Glomerular endothelial cell (primary cell): ENCODE data around the gene ARHGAP42. TPM values are rescaled to one million over a fixed set of nuclear protein-coding genes. Genes with fewer than 3 reads are reported as not detected.

Experiments used
- DNase-seq: peaks from one replicate; pipeline ENCODE4 v3.0.0-alpha.2; 2011; ENCODE audit warnings: low read depth, low spot score; ENCODE audit errors: extremely low read depth
- total RNA-seq: library from RNA; depleted of rRNA; stranded (reverse); fragments of >200 nt; gene quantifications from 2 replicates; pipeline ENCODE4 v1.2.3, GENCODE V29; 2015

Gene ARHGAP42
- total RNA-seq, 1 donor from 2014 or later: 11.9 TPM

DNA sequence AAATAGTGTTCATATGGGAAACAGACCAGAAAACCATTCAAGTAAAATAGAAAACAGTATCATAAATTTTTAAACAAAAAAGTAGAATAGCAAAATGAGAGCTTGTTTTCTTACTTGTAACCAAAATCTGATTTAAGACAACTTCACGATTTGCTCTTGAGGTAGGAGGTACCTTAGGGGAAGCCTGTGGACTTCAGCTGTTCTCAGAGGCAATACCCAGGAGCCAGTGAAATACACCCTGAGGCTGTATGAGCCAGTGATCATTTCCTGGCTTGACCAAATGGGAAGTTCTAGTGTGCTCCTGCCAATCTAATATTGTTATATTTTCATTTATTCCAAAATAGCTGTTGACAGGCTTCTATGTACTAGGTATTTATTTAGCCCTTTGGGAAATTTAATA, 104.8 kb downstream of the ARHGAP42 start:
- DNase-seq: no peak

DNA sequence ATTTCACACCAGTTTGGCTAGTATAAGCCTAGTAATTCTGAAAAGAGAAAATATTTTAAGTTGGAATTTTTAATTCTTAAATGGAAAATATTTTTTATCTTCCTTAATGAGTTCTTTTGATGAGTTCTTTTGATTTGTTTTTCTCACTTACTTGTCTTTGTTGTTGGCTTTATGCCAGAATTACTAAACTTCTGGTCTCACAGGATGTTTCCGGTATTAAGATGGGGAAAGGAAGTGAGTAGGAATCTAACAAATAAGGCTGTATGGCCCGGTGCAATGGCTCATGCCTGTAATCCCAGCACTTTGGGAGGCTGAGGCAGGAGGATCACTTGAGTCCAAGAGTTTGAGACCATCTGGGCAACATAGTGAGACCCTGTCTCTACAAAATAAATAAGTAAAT, 106.4 kb downstream of the ARHGAP42 start:
- no peak for DNase-seq

DNA sequence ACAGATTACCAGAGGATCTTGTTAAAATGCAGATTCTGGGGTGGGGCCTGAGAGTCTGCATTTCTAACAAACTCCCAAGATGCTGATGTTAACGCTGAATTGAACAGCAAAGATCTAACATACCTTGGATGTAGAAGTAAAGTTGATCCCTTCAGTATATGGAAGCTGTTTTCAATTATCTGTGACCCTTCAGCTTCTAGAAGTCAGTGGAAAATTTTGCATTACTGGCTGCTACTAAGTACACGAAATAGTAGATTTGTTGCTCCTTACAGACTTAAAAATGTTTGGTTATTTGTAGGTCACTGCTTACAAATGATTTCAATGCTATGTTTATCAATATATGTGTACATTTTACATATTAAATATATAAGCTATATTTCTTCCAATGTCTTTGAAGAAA, 107.4 kb downstream of the ARHGAP42 start:
- no peak for DNase-seq

DNA sequence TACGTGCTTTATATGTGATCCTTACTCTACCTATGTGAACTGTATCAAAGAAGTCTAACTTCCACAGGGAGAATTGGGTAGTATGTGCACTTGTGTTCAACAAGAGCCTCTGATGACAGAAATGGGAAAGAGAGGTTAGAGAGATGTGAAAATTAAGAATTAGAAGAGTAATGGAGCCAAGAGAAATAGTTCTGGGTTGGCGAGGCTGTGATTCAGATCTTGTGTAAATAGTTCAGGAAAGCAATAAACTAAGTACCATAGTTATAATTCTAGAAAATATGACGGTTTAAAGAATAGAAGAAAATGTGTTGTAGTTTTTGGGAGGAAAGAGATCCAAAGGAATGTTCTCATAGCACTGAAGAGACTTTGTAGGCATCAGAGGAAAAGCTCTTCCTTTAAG, 112.4 kb downstream of the ARHGAP42 start:
- DNase-seq: no peak

DNA sequence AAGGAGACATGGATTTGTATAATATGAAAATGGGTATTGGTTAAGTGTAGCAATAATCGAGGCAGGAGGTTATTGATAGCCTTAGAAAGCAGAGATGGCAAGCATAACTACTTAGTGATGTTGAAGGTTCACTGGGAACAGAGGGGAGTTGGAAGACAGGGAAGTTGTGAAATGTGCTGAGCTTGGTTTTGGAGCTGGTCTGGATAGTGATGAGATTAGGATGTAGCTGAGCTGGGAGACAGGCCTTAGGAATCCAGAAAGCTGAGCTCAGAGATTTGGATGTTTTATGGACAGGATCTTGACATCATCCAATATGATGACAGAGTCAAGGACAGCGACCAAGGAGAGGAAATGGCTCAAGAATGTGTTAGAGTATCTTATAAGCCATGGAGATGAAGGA, 113.1 kb downstream of the ARHGAP42 start:
- no peak for DNase-seq

DNA sequence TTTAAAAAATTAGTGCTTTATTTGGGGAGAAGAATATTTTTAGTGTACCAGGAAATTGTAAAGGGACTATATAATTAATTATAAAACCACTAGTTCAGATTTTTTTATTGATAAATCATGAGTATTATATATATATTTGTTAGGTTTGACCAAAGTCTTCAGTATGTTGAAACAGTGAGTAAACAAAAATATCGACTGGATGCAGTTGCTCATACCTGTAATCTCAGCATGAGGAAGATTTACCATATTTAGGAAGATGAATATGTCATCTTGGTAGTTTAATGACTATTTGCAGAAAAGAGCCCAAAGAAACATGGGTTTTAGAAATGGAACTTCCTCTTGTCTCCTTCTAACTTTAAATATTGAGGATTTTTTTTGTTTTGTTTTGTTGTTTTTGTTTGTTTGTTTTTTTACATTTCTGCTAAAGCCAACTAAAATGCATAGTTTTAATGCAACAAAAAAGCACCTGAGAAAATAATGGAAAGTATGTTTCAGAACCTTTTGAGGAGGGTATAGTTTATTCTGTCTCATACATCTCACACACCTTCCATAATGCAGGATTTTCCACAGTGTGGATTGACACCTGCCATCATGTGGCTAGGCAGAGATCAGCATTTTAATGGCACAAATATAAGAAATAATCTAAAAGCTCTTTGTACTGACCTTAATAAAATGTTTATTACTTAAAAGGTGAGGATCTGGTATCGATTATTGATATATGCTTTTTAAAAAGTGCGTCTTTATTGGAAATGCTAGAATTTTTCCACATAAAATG, 114.3 kb downstream of the ARHGAP42 start:
- no peak for DNase-seq

DNA sequence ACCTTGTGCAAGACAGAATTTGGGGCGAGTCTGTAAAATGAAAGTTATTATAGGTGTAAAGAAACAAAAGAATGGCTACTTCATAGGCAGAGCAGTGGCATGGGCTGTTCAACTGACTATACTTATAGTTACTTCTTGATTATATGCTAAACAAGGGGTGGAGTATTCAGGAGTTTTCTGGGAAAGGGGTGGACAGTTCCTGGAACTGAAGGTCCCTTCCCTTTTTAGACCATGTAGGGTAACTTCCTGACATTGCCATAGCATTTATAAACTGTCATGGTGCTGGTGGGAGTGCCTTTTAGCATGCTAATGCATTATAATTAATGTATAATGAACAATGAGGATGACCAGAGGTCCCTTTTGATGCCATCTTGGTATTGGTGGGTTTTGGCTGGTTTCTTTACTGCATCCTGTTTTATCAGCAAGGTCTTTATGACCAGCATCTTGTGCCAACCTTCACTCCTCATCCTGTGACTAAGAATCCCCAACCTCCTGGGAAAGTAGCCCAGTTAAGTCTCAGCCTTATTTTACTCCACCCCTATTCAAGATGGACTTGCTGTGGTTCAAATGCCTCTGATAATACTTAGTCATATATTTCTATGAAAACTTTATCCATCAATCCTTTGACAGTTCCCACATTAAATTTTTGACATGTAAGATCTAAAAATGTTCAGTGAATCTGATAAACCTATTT, 118.6 kb downstream of the ARHGAP42 start:
- DNase-seq: no peak

DNA sequence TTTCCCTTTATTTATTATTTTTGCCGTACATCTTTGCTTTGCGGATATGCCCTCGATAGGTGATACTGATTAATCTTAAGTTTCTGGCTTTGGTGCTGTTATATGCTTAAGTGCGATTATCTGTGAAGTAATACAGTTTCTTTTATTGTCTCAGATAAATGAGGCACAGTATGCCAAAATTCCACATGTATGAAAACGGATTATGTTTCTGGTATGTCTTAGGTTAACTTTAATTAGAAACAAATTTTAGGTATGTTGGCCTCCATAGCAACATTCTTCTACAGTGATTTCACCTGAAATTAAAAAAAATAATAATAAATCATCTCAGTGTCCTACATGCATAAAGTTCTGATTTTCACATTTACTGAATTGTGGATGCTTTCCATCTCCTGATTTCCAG, 119.2 kb downstream of the ARHGAP42 start:
- no peak for DNase-seq

DNA sequence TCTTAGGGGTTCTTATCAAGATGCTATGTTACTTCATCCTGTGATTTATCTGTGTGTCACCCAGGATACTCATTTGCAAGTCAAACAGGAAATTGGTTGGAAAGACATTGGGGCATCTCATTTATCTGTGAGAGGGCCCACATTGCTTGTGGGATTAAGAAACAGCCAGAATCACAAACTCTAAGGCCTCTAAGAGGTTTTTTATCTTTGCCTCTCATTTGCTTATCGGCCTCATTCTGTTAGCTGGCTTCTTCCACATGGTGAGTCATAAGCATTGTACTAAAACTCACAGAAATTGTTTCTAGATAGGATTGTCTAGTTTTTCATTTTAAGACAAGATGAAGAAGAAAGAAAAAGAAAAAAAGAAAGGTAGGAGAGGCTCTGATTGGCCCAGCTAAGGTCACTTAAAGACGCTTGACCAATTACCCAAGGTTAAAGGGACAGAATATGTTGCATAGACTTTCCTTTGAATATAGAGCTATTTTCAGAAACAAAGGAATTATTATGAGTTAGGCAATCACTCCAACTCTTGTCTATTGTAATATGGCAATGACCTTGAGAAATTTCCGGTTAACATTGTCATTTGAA, 121.9 kb downstream of the ARHGAP42 start:
- DNase-seq: no peak

DNA sequence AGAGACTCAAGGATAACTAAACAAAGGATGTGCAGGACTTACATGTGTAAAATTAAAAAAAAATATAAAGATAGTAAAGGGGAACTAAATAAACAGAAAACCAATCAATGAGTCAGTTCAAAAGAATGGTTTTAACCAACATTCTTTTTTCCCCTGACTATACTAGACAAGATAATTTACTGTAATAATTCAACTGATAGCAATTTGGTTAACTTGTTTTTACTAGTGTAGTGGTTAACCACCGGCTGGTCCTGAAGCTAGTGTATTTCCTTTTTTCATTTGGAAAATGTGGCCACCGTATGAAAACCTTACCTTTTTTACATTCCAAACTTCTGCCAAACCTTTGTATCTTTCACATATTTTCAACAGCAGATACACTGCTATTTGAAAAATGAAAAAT, 123.1 kb downstream of the ARHGAP42 start:
- DNase-seq: no peak

DNA sequence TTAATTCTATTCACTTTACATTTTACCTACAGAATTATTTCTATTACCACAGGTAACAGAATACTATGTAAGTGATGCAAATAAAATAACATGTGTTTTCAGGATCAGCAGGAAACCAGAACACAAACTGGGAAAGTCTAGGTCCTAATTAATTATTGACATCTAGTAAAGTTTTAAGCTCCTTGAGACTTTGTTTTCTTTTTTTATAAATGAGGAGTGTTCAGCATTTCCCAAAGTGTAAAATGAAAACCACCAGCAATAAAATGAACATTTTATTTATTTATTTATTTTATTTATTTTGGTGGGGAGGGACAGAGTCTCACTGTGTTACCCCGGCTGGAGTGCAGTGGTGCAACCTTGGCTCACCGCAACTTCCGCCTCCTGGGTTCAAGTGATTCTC, 123.6 kb downstream of the ARHGAP42 start:
- DNase-seq: no peak

DNA sequence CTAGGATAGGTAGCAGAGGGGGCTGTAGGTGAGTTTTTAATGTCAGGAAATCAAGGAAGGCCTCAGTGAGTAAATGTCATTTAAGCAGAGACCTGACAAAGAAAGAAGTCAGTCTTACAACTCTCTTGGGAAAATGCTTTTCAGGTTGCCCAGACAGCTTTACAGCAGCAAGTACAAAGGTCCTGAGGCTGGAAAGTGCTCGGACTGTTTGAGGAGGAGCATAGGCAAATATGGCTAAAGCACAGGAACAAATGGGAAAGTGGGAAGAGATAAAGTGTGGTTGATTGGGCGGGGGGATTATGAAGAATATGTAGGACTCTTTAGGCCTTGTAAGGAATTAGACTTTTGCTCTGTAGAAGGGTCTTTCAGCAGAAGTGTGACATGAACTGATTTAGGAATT, 125.4 kb downstream of the ARHGAP42 start:
- DNase-seq: no peak

DNA sequence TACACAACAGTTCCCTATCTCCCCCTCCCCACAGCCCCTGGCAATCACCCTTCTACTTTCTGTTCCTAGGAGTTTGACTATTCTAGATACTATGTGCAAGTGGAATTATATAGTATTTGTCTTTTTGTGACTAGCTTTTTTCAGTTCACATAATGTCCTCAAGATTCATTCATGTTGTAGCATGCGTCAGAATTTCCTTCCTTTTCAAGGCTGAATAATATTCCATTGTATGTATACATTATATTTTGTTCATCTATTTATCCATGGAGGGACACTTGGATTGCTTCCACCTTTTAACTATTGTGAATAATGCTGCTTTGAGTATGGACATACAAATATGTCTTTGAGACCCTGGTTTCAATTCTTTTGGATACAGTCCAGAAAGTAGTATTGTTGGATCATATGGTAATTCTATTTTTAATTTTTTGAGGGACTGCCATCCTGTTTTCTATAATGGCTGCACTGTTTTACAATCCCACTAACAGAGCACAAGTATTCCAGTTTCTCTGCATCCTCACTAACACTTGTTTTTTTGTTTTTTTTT, 128.8 kb downstream of the ARHGAP42 start:
- no peak for DNase-seq

DNA sequence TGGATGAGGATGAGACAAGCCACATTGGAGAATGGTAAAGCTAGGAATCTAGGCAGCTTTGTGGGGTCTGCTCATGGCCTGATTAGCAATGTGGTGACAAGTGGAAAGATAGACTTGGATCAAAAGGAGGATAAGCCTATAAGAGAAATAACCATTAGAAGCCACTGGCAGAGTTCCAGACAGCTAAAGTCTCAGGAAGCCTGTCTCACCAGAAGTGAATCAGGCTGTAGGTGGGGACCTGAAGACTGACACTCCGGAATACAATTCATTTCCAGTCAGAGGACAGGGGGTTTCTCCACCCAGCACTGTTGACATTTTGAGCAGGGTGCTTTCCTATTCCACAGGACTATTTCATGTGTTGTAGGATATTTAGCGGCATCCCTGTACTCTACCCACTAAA, 129.7 kb downstream of the ARHGAP42 start:
- DNase-seq: no peak

DNA sequence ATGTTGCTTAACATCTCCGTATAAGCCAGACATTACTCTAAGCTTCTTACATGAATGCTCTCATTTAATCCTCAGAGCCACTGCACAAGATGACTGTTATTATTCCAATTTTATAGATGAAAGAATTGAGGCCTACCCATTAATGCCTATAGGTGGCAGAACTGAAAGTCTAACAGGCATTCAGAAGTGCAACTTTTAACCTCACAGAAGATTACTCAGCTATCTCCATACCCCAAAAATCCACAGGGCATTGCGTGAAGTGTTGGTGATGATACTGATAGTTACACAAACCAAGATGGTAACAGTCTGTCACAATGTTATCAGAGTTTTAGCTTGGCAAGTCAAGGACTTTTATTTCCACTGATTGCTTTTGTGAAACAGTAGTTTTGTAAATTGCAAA, 130.5 kb downstream of the ARHGAP42 start:
- DNase-seq: no peak

DNA sequence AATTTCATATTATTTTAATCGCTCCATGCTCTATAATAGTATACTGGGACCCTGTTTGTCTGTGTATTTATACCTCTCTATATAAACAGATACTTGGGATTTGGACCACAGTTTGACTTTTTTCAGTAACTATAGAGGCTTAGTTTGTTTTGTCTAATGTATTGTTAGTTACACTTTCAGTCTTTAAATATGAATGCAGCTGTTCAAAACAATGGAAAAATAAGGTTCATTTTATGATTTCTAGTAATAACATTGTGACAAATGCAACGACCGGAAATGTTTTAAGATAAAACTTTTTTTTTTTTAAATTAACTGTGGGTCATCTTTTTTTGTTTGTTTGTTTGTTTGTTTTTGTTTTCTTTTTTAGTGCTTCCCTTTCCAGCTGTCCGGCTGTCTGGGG, 133.5 kb downstream of the ARHGAP42 start:
- no peak for DNase-seq

DNA sequence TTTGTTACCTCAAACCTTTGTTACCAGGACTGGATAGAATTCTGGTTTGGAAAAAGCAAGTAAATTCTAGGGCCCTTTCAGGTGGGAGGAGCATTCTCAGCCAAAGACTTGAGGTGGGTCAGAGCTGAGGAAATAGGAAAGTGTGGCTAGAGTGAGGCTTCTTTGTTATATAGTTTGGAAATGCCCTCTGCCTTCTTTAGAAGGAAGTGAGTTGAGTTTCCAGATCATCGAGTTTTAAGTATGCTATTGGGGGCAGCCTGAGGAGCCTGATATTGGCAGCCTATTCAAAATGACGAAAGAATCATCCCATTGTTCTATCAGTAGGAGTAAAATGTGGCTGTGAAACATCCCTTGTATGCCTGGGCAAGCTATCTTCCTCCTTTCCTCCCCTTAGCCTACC, 134.1 kb downstream of the ARHGAP42 start:
- no peak for DNase-seq

DNA sequence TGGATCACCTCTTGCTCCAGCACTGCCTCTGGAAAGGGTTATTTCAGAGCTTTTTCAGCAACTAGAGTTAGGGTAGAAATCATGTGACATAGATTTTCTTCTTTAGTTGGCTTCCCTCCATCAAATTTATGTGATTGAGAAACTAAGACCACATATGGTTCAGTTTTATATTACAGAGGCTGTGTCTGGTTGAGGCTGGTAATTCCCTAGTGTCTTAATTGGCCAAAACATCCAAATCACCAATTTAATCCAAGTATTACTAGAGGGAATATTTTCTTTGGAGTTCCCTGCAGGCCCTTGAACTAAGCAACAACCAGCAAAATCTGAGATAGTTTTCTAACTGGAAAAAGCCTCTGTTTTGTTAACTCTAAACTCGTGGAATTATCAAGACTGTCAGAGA, 136.3 kb downstream of the ARHGAP42 start:
- no peak for DNase-seq

DNA sequence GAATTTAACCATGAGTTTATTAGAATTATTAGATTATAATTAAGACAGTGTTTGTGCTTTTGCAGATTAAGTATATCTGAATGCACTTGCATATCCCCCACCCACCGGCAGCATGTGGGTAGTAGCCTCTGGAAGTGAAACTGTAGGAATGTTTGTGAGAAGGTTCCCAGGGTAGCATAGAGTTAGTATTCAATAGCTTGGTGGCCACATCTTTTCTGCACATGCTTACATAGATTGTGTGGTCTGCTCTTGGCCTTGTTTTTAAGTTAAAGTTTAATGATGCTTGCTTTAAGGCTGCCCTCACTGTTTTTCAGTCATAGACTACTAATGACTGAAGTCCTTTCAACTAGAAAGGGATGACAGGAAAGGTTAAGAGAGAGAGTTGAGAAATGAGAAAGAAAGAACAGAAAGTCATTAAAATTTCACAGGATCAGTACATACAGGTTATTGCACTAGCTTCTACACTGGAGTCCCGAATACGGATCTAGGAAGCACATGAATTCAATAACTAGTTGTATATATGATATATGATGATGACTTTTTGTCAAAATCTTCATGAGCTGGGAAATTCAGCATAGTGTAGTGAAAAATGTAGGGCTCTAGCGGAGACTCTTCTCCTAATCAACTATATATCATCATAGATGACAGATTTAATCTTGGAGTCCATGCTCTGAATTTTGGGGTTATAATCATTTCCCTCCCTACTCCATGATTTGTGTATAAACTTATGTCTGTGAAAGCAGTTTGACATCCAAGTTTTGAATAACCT, 137.1 kb downstream of the ARHGAP42 start:
- no peak for DNase-seq

DNA sequence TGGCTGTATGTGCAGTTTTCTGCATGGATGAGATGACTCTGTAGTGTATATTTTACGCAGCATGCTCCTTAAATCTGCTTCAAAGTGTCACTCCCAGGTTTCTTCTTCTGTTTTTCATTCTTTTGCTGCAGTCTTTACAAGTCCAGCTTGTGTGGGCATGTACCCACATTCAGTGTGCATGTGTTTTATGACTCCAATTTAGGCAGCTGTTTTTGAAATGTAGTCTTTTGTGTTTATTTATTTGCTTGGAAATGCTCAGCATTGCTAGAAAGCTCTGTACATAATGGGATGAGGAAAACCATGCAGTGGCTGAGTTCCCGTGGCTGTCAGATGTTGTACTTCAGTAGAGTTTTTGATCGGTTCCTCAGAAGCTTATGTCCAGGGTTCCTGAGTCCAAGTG, 138.5 kb downstream of the ARHGAP42 start:
- DNase-seq: no peak
